Activated naive CD8-positive, alpha-beta T cell treated with anti-CD3 and anti-CD28 coated beads for 36 hours (primary cell): ENCODE data around the gene MTHFD1L. TPM values are rescaled to one million over a fixed set of nuclear protein-coding genes. Genes with fewer than 3 reads are reported as not detected.

ENCODE experiments used
- DNase-seq: peaks from one replicate; pipeline ENCODE4 v3.0.0; 2021
- H3K27ac Mint-ChIP-seq: one replicate; pipeline ENCODE4 v1.8.0; 2022; ENCODE audit warnings: mild to moderate bottlenecking, moderate library complexity, mixed read lengths
- H3K27me3 Mint-ChIP-seq: one replicate; pipeline ENCODE4 v1.8.0; 2022; ENCODE audit warnings: mild to moderate bottlenecking, mixed read lengths
- H3K36me3 Mint-ChIP-seq: one replicate; pipeline ENCODE4 v1.8.0; 2021; ENCODE audit warnings: mild to moderate bottlenecking, mixed read lengths
- H3K4me1 Mint-ChIP-seq: one replicate; pipeline ENCODE4 v1.8.0; 2021; ENCODE audit warnings: mixed read lengths
- H3K4me3 Mint-ChIP-seq: one replicate; pipeline ENCODE4 v1.8.0; 2022; ENCODE audit warnings: mild to moderate bottlenecking, moderate library complexity, mixed read lengths
- H3K9me3 Mint-ChIP-seq: one replicate; pipeline ENCODE4 v1.8.0; 2022; ENCODE audit warnings: mixed read lengths
- total RNA-seq, 2 experiments: library from RNA; stranded (reverse); gene quantifications; one replicate each; pipeline ENCODE4 v1.2.3, GENCODE V29; 2021

Gene MTHFD1L
- total RNA-seq, 2 experiments from 2014 or later, result 138 to 155 TPM

GRCh38 chr6:151128763-151129370 lies 263.4 kb downstream of the MTHFD1L start:
- Mint-ChIP-seq H3K36me3 (no peaks in the 10 kb centered on the region), H3K4me1 (peaks cover 2% of the 10 kb centered on the region)

GRCh38 chr6:151130329-151130728 lies 264.8 kb downstream of the MTHFD1L start:
- H3K27ac Mint-ChIP-seq, result no peak overlapping the region
- H3K4me1 Mint-ChIP-seq, result peaks cover 2% of the 10 kb centered on the region
- H3K36me3 Mint-ChIP-seq, result no peaks in the 10 kb centered on the region
- DNase-seq, result no peak
- H3K4me3 Mint-ChIP-seq, result no peak overlapping the region
- no peaks in the 10 kb centered on the region for H3K27me3 Mint-ChIP-seq
- H3K9me3 Mint-ChIP-seq, result peaks cover 4% of the 10 kb centered on the region

More at GRCh38 chr6:151128763-151129370, 263.4 kb downstream of the MTHFD1L start:
- peaks cover 4% of the 10 kb centered on the region for H3K9me3 Mint-ChIP-seq
- no peak for DNase-seq
- no peak overlapping the region for H3K27ac Mint-ChIP-seq
- no peak overlapping the region for H3K4me3 Mint-ChIP-seq
- H3K27me3 Mint-ChIP-seq, result no peaks in the 10 kb centered on the region

- Mint-ChIP-seq H3K27ac (no peak overlapping the region), H3K4me3 (no peak overlapping the region), H3K27me3 (no peaks in the 10 kb centered on the region), H3K9me3 (peaks cover 4% of the 10 kb centered on the region), H3K4me1 (no peaks in the 10 kb centered on the region), H3K36me3 (no peaks in the 10 kb centered on the region)
- no peak for DNase-seq
Observed at GRCh38 chr6:151131324-151132007, 266.0 kb downstream of the MTHFD1L start.

GRCh38 chr6:151136141-151136755 lies 270.7 kb downstream of the MTHFD1L start:
- no peaks in the 10 kb centered on the region for H3K27me3 Mint-ChIP-seq
- H3K4me3 Mint-ChIP-seq, result no peak overlapping the region
- no peak for DNase-seq
- no peaks in the 10 kb centered on the region for H3K9me3 Mint-ChIP-seq
- H3K36me3 Mint-ChIP-seq, result no peaks in the 10 kb centered on the region
- no peak overlapping the region for H3K27ac Mint-ChIP-seq
- H3K4me1 Mint-ChIP-seq, result no peaks in the 10 kb centered on the region

- no peak overlapping the region for H3K27ac Mint-ChIP-seq
- H3K36me3 Mint-ChIP-seq, result no peaks in the 10 kb centered on the region
- H3K4me1 Mint-ChIP-seq, result no peaks in the 10 kb centered on the region
- no peak for DNase-seq
- H3K4me3 Mint-ChIP-seq, result no peak overlapping the region
- H3K9me3 Mint-ChIP-seq, result no peaks in the 10 kb centered on the region
- no peaks in the 10 kb centered on the region for H3K27me3 Mint-ChIP-seq
Observed at GRCh38 chr6:151137542-151137941, 272.0 kb downstream of the MTHFD1L start.

GRCh38 chr6:151139524-151139923 lies 274.0 kb downstream of the MTHFD1L start:
- no peak for DNase-seq
- no peaks in the 10 kb centered on the region for H3K4me1 Mint-ChIP-seq
- H3K36me3 Mint-ChIP-seq, result no peaks in the 10 kb centered on the region
- H3K4me3 Mint-ChIP-seq, result no peak overlapping the region
- H3K9me3 Mint-ChIP-seq, result no peaks in the 10 kb centered on the region
- H3K27ac Mint-ChIP-seq, result no peak overlapping the region
- no peaks in the 10 kb centered on the region for H3K27me3 Mint-ChIP-seq

- Mint-ChIP-seq H3K9me3 (no peaks in the 10 kb centered on the region), H3K27ac (no peak overlapping the region), H3K36me3 (no peaks in the 10 kb centered on the region), H3K4me3 (no peak overlapping the region), H3K4me1 (no peaks in the 10 kb centered on the region), H3K27me3 (no peaks in the 10 kb centered on the region)
- DNase-seq, result no peak
Observed at GRCh38 chr6:151140767-151141166, 275.3 kb downstream of the MTHFD1L start.

GRCh38 chr6:151141685-151142084 lies 276.2 kb downstream of the MTHFD1L start:
- H3K4me1 Mint-ChIP-seq, result no peaks in the 10 kb centered on the region

GRCh38 chr6:151142676-151143075 lies 277.2 kb downstream of the MTHFD1L start:
- no peak overlapping the region for H3K4me3 Mint-ChIP-seq
- no peaks in the 10 kb centered on the region for H3K27me3 Mint-ChIP-seq
- peaks cover 1% of the 10 kb centered on the region for H3K9me3 Mint-ChIP-seq
- no peaks in the 10 kb centered on the region for H3K4me1 Mint-ChIP-seq
- no peaks in the 10 kb centered on the region for H3K36me3 Mint-ChIP-seq
- H3K27ac Mint-ChIP-seq, result no peak overlapping the region
- no peak for DNase-seq

More at GRCh38 chr6:151141685-151142084, 276.2 kb downstream of the MTHFD1L start:
- no peak for DNase-seq
- no peaks in the 10 kb centered on the region for H3K27me3 Mint-ChIP-seq
- H3K4me3 Mint-ChIP-seq, result no peak overlapping the region
- H3K9me3 Mint-ChIP-seq, result peaks cover under 1% of the 10 kb centered on the region
- no peaks in the 10 kb centered on the region for H3K36me3 Mint-ChIP-seq
- H3K27ac Mint-ChIP-seq, result no peak overlapping the region

GRCh38 chr6:151143337-151143736 lies 277.8 kb downstream of the MTHFD1L start:
- Mint-ChIP-seq H3K4me3 (no peak overlapping the region), H3K27ac (no peak overlapping the region), H3K4me1 (no peaks in the 10 kb centered on the region), H3K27me3 (no peaks in the 10 kb centered on the region), H3K36me3 (no peaks in the 10 kb centered on the region), H3K9me3 (peaks cover 1% of the 10 kb centered on the region)
- no peak for DNase-seq

GRCh38 chr6:151143806-151144205 lies 278.3 kb downstream of the MTHFD1L start:
- Mint-ChIP-seq H3K4me3 (no peak overlapping the region), H3K27me3 (no peaks in the 10 kb centered on the region), H3K27ac (no peak overlapping the region), H3K4me1 (no peaks in the 10 kb centered on the region), H3K9me3 (peaks cover 1% of the 10 kb centered on the region), H3K36me3 (no peaks in the 10 kb centered on the region)
- no peak for DNase-seq

- no peak overlapping the region for H3K27ac Mint-ChIP-seq
Observed at GRCh38 chr6:151147118-151147832, 281.8 kb downstream of the MTHFD1L start.

GRCh38 chr6:151148111-151148510 lies 282.6 kb downstream of the MTHFD1L start:
- H3K9me3 Mint-ChIP-seq, result peaks cover 1% of the 10 kb centered on the region
- H3K4me3 Mint-ChIP-seq, result no peak overlapping the region
- no peak for DNase-seq
- H3K36me3 Mint-ChIP-seq, result no peaks in the 10 kb centered on the region
- H3K27ac Mint-ChIP-seq, result no peak overlapping the region
- peaks cover 4% of the 10 kb centered on the region for H3K27me3 Mint-ChIP-seq
- H3K4me1 Mint-ChIP-seq, result no peaks in the 10 kb centered on the region

More at GRCh38 chr6:151147118-151147832, 281.8 kb downstream of the MTHFD1L start:
- Mint-ChIP-seq H3K4me1 (no peaks in the 10 kb centered on the region), H3K9me3 (peaks cover 1% of the 10 kb centered on the region), H3K36me3 (no peaks in the 10 kb centered on the region), H3K4me3 (no peak overlapping the region), H3K27me3 (peaks cover 4% of the 10 kb centered on the region)
- no peak for DNase-seq

GRCh38 chr6:151149793-151150192 lies 284.3 kb downstream of the MTHFD1L start:
- Mint-ChIP-seq H3K9me3 (peaks cover 1% of the 10 kb centered on the region), H3K27ac (no peak overlapping the region), H3K4me3 (no peak overlapping the region), H3K27me3 (peaks cover 12% of the 10 kb centered on the region), H3K4me1 (no peaks in the 10 kb centered on the region), H3K36me3 (no peaks in the 10 kb centered on the region)
- no peak for DNase-seq
